Mesothelial cell of epicardium (in vitro differentiated cells): ENCODE measurements around the gene CYP11A1. TPM values are rescaled to one million over a fixed set of nuclear protein-coding genes. Genes with fewer than 3 reads are reported as not detected.

Source experiments
- DNase-seq, 2 experiments: peaks; one replicate each; pipeline ENCODE4 v3.0.0; 2021; ENCODE audit warnings: low spot score in 2 of 2; ENCODE audit not compliant: unreplicated experiment in 2 of 2
- H3K27ac Mint-ChIP-seq: 2 replicates; pipeline ENCODE4 v1.8.0; 2021; ENCODE audit warnings: mixed read lengths
- H3K27me3 Mint-ChIP-seq: 2 replicates; pipeline ENCODE4 v1.8.0; 2021; ENCODE audit warnings: low read depth, mixed read lengths
- H3K36me3 Mint-ChIP-seq: 2 replicates; pipeline ENCODE4 v1.8.0; 2021; ENCODE audit warnings: mixed read lengths
- H3K4me1 Mint-ChIP-seq: 2 replicates; pipeline ENCODE4 v1.8.0; 2021; ENCODE audit warnings: mixed read lengths
- H3K4me3 Mint-ChIP-seq: 2 replicates; pipeline ENCODE4 v1.8.0; 2021; ENCODE audit warnings: mild to moderate bottlenecking, moderate library complexity, mixed read lengths
- H3K9me3 Mint-ChIP-seq: 2 replicates; pipeline ENCODE4 v1.8.0; 2021; ENCODE audit warnings: mixed read lengths
- CTCF ChIP-seq: fragments of 200-600 bp; sonication (generic); IDR thresholded peaks from one replicate; pipeline ENCODE4 v1.5.0; 2021; ENCODE audit warnings: antibody characterized with exemption; ENCODE audit not compliant: unreplicated experiment
- total RNA-seq: library from RNA; stranded (reverse); gene quantifications from 3 replicates; pipeline ENCODE4 v1.2.1, GENCODE V29; 2021

CYP11A1 gene
- total RNA-seq, 1 donor from 2014 or later, result 7.0 TPM

- TF ChIP-seq CTCF, result no peak
- DNase-seq, result no peak
- Mint-ChIP-seq H3K27me3 (no peaks in the 10 kb centered on the region), H3K36me3 (no peaks in the 10 kb centered on the region), H3K9me3 (no peaks in the 10 kb centered on the region), H3K4me1 (peaks cover 27% of the 10 kb centered on the region), H3K4me3 (no peak overlapping the region), H3K27ac (no peak overlapping the region)
Measured at GRCh38 chr15:74403588-74403919, 36.1 kb upstream of the CYP11A1 start.

GRCh38 chr15:74402873-74403587 is 35.6 kb upstream of the CYP11A1 start:
- H3K27me3 Mint-ChIP-seq, result no peaks in the 10 kb centered on the region
- DNase-seq, result no peak
- H3K27ac Mint-ChIP-seq, result no peak overlapping the region
- peaks cover 25% of the 10 kb centered on the region for H3K4me1 Mint-ChIP-seq
- no peaks in the 10 kb centered on the region for H3K36me3 Mint-ChIP-seq
- no peak overlapping the region for H3K4me3 Mint-ChIP-seq
- H3K9me3 Mint-ChIP-seq, result no peaks in the 10 kb centered on the region
- TF ChIP-seq CTCF, result no peak

GRCh38 chr15:74402337-74402841 is 34.9 kb upstream of the CYP11A1 start:
- H3K4me3 Mint-ChIP-seq, result no peak overlapping the region
- no peaks in the 10 kb centered on the region for H3K27me3 Mint-ChIP-seq
- H3K36me3 Mint-ChIP-seq, result no peaks in the 10 kb centered on the region
- H3K9me3 Mint-ChIP-seq, result no peaks in the 10 kb centered on the region
- H3K4me1 Mint-ChIP-seq, result peaks cover 21% of the 10 kb centered on the region
- no peak for TF ChIP-seq CTCF
- DNase-seq, result no peak
- no peak overlapping the region for H3K27ac Mint-ChIP-seq

- H3K27me3 Mint-ChIP-seq, result no peaks in the 10 kb centered on the region
- no peak overlapping the region for H3K27ac Mint-ChIP-seq
- H3K4me3 Mint-ChIP-seq, result no peak overlapping the region
- no peaks in the 10 kb centered on the region for H3K9me3 Mint-ChIP-seq
- TF ChIP-seq CTCF, result no peak
- peaks cover 15% of the 10 kb centered on the region for H3K4me1 Mint-ChIP-seq
- no peak for DNase-seq
- no peaks in the 10 kb centered on the region for H3K36me3 Mint-ChIP-seq
Measured at GRCh38 chr15:74400915-74401757, 33.7 kb upstream of the CYP11A1 start.

DNA sequence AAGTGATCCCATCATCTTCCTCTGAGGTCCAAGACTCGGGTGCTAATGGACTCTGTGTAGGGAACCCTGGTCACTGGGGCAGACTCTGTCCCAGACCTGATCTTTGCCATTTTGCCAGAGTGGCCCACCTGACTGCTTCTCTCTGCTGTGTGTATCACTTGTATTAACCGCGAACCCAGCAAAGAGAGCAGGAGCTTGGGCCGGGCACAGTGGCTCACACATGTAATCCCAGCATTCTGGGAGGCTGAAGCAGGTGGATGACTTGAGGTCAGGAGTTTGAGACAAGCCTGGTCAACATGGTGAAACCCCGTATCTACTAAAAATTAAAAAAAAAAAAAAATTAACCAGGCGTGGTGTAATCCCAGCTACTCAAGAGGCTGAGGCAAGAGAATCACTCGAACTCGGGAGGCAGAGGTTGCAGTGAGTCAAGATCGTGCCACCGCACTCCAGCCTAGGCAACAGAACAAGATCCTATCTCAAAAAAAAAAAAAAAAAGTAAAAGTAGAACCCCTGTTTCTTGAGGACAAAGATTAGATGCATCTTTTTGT is 32.9 kb upstream of the CYP11A1 start:
- Mint-ChIP-seq H3K27me3 (no peaks in the 10 kb centered on the region), H3K36me3 (no peaks in the 10 kb centered on the region), H3K4me3 (no peak overlapping the region), H3K27ac (no peak overlapping the region), H3K4me1 (peaks cover 15% of the 10 kb centered on the region), H3K9me3 (no peaks in the 10 kb centered on the region)
- no peak for DNase-seq
- no peak for TF ChIP-seq CTCF
